ENCODE measurements around the gene COL9A3.

Gene COL9A3

DNA sequence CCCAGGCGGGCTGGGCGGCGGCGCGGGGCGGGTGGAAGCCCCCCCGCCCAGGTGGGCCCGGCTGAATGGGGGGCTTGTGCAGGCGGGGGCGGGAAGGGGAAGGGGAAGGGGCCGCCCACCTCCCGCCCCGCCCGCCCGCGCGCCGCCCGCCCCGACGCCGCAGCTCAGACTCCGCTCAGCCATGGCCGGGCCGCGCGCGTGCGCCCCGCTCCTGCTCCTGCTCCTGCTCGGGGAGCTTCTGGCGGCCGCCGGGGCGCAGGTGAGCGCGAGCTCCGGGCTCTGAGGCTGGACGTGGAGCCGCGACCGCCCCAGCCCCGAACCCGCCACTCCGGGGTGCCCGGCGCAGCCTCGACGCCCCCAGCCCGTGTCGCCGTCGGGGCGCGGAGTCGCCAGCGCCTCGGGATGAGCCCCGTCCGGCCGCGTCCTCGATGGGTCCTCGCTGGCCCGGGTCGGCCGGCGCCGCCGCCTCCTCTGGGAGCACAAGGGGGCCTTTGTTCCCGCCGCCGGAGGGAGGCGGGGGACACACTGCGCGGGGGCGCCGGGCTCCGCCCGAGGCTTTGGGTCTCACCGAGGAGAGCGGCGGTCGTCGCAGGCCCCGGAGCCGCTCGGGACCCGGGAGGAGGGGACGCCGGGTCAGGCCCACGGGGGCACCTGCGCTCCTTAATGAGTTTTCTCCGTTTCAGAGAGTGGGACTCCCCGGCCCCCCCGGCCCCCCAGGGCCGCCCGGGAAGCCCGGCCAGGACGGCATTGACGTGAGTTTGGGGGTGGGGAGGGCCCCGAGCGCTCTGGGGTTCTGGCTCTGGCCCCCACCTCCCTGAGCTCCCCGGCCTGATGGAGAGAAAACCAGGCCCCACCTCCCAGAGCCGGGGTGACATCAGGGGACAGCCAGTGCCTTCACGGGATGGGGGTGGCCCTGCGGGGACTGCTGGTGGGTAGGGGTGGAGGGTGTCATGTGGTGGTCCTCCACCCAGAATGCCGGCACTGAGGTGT is at the start of gene COL9A3:
Gene COL9A3, plus strand, starts transcription at position 167 of the 990 bp plus-strand sequence. Its CDS starts 15 bp downstream, at position 182.
- DNase-seq: no peak

DNA sequence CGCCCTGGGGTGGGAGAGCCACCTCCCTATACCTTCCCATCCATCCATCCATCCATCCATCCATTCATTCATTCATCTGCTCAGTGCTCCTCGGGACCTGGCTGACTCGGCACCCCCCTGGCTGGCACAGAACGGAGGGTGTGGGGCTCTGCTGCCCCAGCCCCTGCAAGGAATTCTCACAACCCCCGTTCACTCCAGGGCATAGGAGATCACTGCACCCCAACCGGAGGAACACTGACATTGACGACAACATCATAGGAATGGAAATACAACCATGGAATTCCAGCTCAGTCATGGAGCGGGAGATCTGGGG is 48.7 kb upstream of the COL9A3 start:
- no peak for DNase-seq

DNA sequence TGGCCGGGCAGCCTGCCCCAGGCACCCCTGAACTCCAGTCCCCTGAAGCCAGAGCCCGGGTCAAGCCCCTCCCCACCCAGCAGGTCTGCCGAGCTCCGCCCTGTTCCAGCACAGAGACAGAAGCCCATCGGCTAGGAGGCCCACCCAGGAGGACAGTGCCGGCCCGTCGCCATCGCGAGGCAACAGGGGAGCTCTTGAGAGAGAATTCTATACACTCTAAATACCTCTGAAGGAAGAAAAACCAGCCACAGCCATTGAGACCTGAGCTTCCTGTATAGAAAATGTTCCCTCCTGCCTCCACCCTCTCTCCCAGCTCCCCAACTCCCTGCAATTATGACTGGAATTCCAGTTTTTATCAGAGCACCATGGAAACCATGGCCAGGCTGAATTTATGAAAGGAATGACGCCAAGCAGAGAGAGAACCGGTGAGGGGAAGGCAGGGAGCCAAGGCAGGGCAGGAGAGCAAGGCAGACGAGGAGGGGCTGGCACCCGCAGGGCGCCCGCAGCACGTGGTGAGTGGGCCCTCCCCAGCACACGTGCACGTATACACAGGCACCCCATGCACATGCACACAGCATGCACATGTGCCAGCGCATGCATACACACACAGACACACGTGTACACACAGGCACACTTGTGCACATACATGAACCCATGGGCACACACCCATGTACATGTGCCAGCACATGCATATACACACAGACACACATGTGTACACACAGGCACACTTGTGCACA is 48.1 kb upstream of the COL9A3 start:
- DNase-seq: no peak

DNA sequence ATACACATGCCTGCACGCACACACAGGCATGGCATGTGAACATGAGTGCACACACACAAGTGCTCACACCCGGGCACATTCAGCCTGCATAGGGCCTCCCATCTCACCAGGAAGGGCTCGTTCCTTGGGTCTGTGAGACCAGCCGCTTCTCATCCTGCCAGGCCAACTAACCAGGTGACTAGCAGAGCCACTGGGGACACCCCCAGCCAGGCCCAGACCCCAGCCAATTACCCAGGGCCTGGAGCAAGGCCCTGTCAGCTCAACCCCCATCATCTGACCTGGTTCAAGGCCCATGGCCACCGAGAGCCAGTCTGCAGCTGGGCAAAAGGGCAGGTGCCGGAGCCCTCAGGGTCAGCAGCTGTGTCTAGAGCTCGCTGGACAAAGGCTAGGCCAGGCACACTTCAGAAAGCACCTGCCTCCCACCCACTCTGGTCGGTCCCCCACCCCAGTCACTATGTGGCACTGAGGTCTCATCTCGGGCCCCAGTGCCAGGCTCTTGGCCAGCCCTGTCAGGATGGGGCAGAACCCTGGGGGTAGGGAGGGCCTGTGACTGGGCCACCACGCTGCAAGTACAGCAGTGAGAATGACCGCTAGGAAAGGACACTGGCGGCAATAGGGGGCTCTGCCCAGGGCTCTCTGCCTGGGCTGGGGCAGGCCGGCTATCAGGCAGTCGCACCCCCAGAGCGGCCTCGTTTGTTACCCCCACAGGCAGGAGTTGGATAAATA is 47.3 kb upstream of the COL9A3 start:
- no peak for DNase-seq

DNA sequence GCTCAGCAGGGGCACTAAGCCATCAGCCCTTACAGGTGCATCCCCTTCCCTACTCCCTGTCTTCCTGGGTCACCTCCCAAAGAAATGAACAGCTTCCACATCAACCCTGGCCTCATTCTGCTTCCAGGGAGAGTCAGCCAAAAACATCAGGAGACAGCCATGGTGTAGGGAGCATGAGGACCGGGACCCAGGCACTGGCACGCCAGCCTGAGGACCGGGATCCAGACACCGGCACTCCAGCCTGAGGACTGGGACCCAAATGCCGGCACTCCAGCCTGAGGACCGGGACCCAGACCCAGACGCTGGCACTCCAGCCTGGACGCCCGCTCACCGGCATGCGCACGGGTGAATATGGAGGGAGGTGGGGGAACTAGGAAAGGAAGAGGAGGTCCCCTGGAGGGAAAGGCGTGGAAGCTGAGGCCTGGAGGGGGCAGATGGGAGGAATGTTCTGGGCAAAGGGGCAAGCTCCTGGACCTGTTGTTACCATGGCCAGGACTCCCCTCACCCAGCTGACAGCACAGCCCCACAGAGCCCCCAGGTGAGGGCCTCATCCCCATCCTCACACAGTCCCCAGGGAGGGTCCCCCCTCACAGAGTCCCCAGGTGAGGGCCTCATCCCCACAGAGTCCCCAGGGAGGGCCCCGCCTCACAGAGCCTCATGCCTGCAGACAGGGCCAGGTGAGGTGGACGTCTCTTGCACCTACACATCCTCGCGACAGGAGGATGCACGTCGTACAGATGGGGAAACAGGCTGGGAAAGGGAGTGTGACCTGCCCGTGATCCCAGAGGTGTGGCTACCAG is 46.5 kb upstream of the COL9A3 start:
- no peak for DNase-seq

DNA sequence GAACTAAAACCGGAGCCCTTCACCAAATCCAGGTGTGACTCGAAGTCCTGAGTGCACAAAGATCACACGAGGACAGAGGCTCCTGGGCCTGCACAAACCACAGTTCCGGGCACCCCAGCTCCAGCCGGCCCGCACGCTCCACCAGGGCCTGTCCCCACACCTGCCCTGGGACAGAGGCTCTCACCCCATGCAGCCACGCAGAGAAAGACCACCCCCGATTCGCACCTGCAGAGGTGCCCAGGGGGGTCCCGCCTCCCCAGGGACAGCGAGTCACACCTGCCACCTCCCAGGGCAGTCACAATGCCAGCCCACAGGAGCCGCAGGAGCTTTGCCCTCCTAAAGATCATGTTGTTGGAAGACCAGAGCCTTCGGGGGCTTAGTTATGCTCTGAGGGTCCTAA is 45.9 kb upstream of the COL9A3 start:
- DNase-seq: no peak

DNA sequence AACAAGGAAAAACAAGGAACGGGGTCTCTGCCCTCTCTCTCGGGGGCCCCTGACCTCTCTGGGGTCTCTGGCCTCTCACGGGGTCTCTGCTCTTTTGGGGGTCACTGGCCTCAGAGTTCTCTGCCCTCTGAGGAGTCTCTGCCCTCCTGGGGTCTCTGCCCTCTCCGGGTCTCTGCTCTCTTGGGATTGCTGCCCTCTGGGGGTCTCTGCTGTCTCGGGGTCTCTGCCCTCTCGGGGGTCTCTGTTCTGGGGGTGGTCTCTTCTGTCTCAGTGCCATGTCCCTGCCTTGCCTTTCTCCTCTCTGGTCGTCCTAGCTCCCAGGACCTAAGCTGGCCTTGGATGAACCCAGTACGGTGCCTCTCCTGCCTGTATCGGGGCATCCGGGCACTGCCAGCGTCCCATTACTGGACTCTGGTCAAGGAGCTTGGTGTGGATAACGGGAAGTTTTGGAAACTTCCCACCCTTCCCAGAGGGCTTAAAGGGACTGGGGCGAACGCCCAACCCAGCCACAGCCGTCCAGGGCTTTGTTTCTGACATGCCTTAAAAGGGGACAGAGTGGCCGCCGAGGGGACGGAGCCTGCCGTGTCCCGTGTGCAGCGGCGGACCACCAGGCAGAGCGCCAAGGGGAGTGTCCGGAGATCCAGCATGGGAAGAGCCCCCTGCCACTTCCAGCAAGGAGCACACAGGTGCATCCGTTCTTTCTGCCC is 45.3 kb upstream of the COL9A3 start:
- DNase-seq: no peak

DNA sequence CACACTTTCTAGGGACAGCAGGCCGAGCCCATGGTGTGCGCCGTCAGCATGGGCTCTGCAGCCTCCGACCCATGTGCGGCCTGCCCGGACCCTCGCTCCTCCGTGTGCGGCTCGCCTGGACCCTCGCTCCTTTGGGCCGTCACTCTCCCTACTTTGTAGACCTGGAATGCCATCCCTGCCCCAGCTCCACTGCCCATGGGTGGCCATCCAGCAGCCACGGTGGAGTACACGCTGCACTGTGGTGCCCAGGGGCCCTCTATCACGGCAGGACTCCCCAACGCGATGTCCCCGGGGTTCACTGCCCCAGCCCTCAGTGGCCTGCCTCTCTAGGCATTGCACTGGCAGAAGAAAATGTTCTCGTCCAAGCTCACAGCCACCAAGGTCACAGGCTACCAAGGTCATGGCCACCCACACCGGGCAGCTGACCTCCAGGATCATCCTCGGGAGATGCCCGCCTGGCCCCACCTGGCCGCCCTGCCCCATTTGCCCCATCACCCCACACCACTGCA is 44.7 kb upstream of the COL9A3 start:
- DNase-seq: no peak

DNA sequence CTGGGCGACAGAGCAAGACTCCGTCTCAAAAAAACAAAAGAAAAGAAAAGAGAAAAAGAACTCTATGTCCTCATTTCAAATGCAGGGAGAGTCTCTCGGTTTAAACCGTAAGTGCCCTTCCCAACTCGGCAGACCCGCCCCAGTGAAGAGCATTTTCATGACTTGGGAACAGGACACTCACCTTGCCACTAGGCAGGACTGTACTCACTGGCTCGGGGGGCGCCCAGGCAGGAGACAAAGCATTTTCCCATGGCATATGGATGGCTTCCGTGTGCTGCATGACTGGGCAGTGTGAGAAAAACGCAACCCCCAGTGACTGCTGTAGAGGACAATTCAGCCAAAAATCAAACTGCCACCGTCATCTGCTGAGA is 44.2 kb upstream of the COL9A3 start:
- DNase-seq: no peak

DNA sequence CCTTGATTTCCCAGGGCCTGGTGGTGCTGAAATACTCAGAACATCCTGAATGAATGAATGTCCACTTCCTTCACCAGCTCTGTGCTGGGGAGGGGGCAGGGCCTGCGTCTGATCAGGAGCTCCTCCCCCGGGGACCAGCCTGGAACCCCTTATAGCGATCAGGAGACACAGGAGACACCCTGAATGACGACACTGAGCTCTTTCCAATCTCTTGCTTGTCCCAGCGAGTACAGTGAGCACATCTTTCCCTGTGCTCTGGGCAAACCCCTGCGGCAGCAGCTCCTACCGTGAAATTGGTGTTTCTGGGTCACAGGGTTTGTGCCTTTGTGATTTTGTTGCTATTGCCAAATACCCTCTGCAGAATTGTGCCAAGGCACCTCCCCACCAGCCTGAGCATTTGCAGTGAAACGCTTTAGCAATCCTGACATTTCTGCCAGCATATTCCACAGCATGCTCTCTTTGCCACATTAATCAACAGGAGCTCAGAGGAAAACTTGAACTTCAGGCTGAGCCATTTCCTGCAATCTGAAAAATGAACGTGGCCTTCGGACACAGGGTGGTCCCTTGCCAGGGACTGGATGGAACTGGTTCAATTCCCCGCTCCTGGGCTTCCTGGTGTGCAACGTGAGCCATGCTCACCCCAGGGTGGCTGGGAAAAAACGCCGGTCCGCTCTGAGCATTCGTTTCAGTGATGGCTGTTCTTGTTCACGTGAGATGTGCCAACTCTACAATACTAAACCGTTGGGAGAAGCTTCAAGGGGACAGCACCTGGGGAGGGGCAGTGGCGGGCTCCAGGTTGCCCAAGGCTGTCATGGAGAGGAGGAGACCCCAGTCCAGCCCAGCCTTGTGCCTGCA is 43.6 kb upstream of the COL9A3 start:
- DNase-seq: no peak

DNA sequence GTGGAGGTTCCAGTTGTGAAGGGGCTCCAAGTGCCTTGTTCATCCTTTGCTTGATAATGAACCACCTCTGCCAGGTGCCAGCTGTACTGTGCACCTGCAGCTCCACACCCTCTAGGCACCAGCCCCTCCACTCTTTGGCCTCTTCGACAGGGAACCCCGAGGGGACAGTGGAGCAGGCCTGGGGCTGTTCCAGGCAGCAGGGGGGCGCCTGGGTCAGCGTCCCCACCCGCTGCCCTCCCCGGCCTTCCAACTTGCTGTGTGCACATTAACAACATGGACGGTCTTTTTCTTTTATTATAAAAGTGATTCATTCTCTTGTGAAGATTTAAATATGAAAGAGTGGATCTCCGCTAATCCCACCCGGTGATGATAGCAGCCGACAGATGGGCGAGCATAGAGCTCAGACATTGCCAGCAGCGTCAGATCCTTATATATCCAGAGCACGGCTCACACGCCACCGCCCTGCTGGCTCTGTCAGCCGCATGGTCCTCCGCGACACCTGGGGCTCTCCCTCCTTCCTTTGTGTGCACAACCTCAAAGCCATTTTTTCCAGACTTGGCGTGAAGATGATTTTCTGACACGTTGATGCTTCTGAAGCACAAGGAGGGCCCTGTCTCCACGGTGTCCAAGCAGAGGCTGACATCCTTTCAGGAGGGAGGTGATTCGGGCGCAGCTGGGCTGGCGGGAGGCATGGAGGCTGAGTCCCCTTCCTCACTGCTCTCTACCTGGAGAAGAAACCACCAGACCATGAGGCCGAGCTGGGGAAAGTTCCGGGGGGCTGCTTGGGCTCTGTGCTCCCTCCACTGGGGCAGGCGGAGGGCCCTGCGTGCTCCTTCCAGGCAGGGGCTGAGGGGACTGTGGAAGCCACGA is 42.8 kb upstream of the COL9A3 start:
- no peak for DNase-seq

DNA sequence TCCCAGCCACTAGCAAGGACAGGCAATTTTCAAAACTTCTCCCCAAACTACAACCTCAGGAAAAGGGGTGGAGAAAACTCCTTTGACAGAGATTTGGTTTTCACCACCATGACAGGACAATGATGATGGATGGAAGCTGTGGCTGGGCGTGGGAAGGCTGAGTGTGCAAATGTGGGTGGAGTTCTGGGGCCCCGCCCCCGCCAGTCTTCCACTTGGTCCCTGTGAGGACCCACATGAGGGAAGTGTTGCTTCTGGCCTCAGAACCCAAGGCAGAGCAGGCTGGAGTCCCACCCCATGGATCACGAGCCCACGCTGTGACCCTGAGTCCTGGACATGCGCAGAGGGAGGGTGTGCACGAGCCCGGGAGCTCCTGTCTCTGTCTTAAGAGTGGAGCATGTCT is 42.1 kb upstream of the COL9A3 start:
- no peak for DNase-seq

DNA sequence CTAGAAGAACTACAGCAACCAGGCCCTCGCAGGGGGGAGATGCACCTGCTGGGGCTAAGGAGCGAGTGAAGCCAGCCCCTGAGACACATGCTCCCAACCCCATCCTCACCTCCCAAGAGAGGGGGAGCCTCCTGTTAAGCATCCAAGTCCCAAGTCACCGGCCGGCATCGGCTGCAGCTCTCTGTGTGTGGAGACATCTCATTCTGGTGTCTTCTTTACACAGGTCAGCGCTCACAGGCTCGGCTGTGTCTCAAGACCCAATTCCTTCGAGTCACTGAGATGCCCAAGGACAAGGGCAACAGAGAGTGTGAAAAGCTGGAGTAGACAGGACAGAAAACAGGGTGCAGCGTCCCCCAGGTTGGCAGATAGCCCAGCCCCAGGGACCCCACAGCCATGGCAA is 41.6 kb upstream of the COL9A3 start:
- DNase-seq: no peak

DNA sequence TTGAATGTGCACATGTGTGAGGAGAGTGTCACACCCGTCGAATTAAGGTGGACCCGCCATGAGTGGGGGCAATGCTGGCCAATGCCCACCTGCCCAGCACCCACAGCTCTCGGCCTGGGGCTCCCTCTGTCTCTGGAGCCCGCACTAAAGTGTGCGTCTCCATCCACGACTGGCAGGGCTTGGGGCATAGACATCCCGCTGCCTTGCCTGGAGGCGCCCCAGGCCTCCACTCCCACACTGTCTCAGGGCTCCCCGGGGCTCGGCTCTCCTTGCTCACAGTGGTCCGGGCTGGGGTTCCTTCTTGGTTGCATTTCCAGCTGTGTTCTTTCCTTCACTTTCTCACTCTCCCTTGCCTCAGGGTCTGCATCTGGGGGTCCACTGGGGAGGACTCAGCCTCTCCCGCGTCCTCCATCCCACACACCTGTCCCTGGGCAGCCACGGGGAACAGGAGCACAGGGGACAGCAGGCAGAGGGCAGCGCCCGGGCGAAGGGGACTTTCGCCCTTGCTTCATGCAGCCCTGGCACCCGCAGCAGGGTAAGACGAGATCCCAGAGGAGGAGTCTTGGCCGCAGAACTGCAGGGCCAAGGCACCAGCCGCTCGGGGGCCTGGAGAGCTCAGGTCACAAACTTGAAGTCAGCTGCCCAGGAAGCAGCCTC is 40.7 kb upstream of the COL9A3 start:
- DNase-seq: no peak

DNA sequence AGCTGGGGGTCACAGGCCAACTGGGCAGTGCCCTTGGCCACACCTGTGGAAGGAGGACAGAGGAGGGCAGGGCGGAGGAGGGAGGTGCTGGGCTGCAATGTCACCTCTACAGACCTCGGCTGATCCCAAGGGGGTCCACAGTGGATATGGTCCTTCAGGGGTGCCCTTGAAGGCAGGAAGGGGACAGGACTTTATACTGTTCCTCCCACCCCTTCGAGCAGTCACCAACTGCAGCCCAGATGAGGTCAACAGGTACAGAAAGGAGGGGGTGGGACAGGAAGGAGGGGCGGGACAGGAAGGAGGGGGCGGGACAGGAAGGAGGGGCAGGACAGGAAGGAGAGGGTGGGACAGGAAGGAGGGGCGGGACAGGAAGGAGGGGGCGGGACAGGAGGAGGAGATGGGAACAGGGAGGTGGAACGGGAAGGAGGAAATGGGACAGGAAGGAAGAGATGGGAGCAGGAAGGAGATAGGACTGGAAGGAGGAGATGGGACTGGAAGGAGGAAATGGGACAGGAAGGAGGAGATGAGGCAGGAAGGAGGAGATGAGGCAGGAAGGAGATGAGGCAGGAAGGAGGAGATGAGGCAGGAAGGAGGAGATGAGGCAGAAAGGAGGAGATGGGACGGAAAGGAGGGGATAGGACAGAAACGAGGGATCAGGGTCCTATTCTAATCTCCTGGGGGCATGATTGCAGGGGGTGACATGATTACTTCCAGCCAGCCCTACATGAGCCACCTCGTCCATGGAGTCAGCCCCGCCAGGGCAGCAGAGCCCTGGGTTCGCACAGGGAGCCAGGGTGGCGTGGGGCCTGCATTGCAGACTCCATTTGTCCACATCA is 39.9 kb upstream of the COL9A3 start:
- no peak for DNase-seq

DNA sequence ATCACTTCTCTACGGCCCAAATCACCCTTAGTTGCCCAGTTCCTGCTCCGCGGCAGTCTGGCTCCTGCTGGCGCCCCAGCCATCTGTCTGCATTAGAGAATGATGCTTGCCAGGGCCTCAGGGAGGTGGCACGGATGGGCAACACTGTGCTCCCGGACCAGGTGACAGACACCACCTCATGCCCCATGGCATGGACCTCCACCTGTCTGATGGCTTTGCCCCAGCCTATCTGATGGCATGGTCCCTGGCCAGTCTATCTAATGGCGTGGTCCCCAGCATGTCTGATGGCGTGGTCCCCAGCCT is 39.4 kb upstream of the COL9A3 start:
- no peak for DNase-seq

DNA sequence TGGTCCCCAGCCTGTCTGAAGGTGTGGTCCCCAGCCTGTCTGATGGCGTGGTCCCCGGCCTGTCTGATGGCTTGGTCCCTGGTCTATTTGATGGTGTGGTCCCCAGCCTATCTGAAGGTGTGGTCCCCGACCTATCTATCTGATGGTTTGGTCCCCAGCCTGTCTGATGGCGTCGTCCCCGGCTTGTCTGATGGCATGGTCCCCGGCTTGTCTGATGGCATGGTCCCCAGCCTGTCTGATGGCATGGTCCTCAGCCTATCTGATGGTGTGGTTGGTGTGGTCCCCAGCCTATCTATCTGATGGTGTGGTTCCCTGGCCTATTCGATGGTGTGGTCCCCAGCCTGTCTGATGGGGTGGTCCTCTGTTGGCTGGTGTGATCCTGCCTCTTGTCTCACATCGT is 38.8 kb upstream of the COL9A3 start:
- DNase-seq: no peak

DNA sequence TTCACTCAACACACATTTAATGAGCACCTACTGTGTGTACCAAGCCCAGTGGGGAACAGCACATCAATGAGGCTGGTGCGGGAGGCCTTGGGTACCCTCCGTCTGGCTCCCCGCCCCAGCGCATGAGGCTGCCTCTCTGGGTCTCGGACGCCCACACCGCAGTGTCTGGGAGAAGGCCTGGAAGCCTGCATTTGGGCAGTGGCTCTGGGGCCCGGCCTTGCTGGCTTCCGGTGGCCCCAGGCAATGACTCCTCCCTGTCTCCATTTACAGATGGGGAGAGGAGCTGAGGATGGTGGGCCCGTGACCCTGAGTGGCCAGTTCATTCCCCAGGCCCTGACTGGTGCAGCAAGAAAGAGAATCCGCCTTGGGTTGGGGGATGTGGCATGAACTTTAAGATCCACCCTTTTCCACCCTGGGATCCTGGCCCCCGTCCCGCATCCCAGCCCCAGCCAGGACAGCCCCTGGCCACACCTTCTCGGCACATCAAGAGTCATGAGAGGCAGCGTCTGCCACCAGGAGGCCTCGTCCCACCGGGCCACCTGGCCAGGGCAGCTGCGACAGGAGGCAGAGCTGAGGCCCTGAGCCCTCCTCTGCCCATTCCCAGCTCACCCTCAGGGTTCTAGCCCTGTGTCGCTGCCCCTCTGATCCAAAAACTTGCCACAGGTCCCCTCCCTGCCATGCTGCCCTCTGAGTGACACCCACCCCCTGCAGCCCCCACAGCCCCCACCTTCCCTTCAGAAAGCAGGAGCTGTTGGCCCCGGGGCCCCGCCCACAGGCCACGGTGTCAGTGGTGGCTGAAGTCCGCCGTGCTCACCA is 38.0 kb upstream of the COL9A3 start:
- no peak for DNase-seq
